GM18508 (cell line): Measurements from ENCODE around the gene SUFU.
"Not testable (repeated sequence)": the region's sequence is repeated elsewhere in the genome, so short reads cannot be mapped to it uniquely, and the experiment has no call there.

Experiments used
- ATAC-seq: cut with Tn5 transposase; IDR thresholded peaks from one replicate; pipeline ENCODE4 v1.9.1; 2021; ENCODE audit warnings: moderate number of reproducible peaks; ENCODE audit not compliant: insufficient read depth, unreplicated experiment

SUFU gene

GRCh38 chr10:102476466-102477141 is 27.2 kb upstream of the SUFU start:
- no peak for ATAC-seq

GRCh38 chr10:102479651-102480050 is 24.1 kb upstream of the SUFU start:
- no peak for ATAC-seq

GRCh38 chr10:102480396-102480795 is 23.4 kb upstream of the SUFU start:
- no peak for ATAC-seq

- ATAC-seq: no peak
These were observed 19.8 kb upstream of the SUFU start for GRCh38 chr10:102484021-102484420.

- no peak for ATAC-seq
These were observed 18.5 kb upstream of the SUFU start for GRCh38 chr10:102485093-102485784.

GRCh38 chr10:102491136-102491535 is 12.6 kb upstream of the SUFU start:
- no peak for ATAC-seq

GRCh38 chr10:102492344-102492939 is 11.3 kb upstream of the SUFU start:
- no peak for ATAC-seq

GRCh38 chr10:102492983-102493382 is 10.8 kb upstream of the SUFU start:
- no peak for ATAC-seq

GRCh38 chr10:102493771-102494170 is 10.0 kb upstream of the SUFU start:
- no peak for ATAC-seq

GRCh38 chr10:102497545-102497944 is 6.2 kb upstream of the SUFU start:
- no peak for ATAC-seq

- no peak for ATAC-seq
These were observed 4.4 kb upstream of the SUFU start for GRCh38 chr10:102499356-102499755.

GRCh38 chr10:102500686-102501085 is 3.1 kb upstream of the SUFU start:
- not testable (repeated sequence) for ATAC-seq

GRCh38 chr10:102501201-102502028 is 2.4 kb upstream of the SUFU start:
- ATAC-seq: no peak

- ATAC-seq: peak; percentile 55
These were observed 1.8 kb upstream of the SUFU start for GRCh38 chr10:102502029-102502336.

GRCh38 chr10:102502337-102503151 is 1.2 kb upstream of the SUFU start, which contains the start of gene ACTR1A:
Gene ACTR1A, minus strand, starts transcription at chr10:102502712. Its CDS starts 65 bp downstream, at chr10:102502647.
- peak; percentile 48 for ATAC-seq

GRCh38 chr10:102504179-102504975 is 605 bp downstream of the SUFU start:
- no peak for ATAC-seq

- no peak for ATAC-seq
These were observed 1.2 kb downstream of the SUFU start for GRCh38 chr10:102504976-102505300.

- ATAC-seq: no peak
These were observed 1.8 kb downstream of the SUFU start for GRCh38 chr10:102505462-102506115.

- ATAC-seq: no peak
These were observed 3.7 kb downstream of the SUFU start for GRCh38 chr10:102507521-102507920.
